ENCODE data around the gene HLCS. TPM values are rescaled to one million over a fixed set of nuclear protein-coding genes. Genes with fewer than 3 reads are reported as not detected.

Gene HLCS
- total RNA-seq, 1 donor from 2014 or later, result 25.0 TPM

GRCh38 chr21:36718951-36719501 is 247.4 kb downstream of the HLCS start:
- Histone ChIP-seq H3K4me1 (peaks cover 4% of the 10 kb centered on the region), H3K9ac (no peak overlapping the region), H3K9me3 (ENCODE audit: low read depth) (no peaks in the 10 kb centered on the region), H3K4me3 (no peak overlapping the region), H3K79me2 (ENCODE audit: low read depth) (no peaks in the 10 kb centered on the region), H2AFZ (replicated peaks) (no peak overlapping the region), H3K27ac (no peak overlapping the region), H3K27me3 (peaks cover 45% of the 10 kb centered on the region), H4K20me1 (ENCODE audit: low read depth) (no peaks in the 10 kb centered on the region), H3F3A (ENCODE audit: low read depth) (no peaks in the 10 kb centered on the region), H3K36me3 (no peaks in the 10 kb centered on the region), H3K4me2 (no peak overlapping the region)
- Mint-ChIP-seq H3K4me1 (peaks cover 6% of the 10 kb centered on the region), H3K27me3 (ENCODE audit: insufficient read depth, low read depth) (peaks cover 20% of the 10 kb centered on the region), H3K27ac (no peak overlapping the region), H3K9me3 (no peaks in the 10 kb centered on the region), H3K4me3 (no peak overlapping the region), H3K36me3 (no peaks in the 10 kb centered on the region)
- DNase-seq (ENCODE audit: low spot score), result no peak
- TF ChIP-seq EZH2phosphoT487 (IDR thresholded peaks at IDR 0.05) (no peak), EZH2 (IDR thresholded peaks at IDR 0.05) (no peak), CTCF (IDR thresholded peaks at IDR 0.05) (no peak)

GRCh38 chr21:36717976-36718375 is 248.5 kb downstream of the HLCS start:
- Histone ChIP-seq H3F3A (ENCODE audit: low read depth) (no peaks in the 10 kb centered on the region), H3K9ac (no peak overlapping the region), H3K36me3 (no peaks in the 10 kb centered on the region), H3K27ac (no peak overlapping the region), H3K4me3 (no peak overlapping the region), H4K20me1 (ENCODE audit: low read depth) (no peaks in the 10 kb centered on the region), H3K79me2 (ENCODE audit: low read depth) (no peaks in the 10 kb centered on the region), H3K4me2 (no peak overlapping the region), H3K4me1 (no peaks in the 10 kb centered on the region), H3K27me3 (peaks cover 56% of the 10 kb centered on the region), H3K9me3 (ENCODE audit: low read depth) (no peaks in the 10 kb centered on the region), H2AFZ (replicated peaks) (no peak overlapping the region)
- H3K27me3 Mint-ChIP-seq (ENCODE audit: insufficient read depth, low read depth), result peaks cover 23% of the 10 kb centered on the region
- peaks cover 2% of the 10 kb centered on the region for H3K4me1 Mint-ChIP-seq
- no peak for TF ChIP-seq EZH2phosphoT487 (IDR thresholded peaks at IDR 0.05)
- TF ChIP-seq EZH2 (IDR thresholded peaks at IDR 0.05), result no peak
- no peak for TF ChIP-seq CTCF (IDR thresholded peaks at IDR 0.05)
- DNase-seq (ENCODE audit: low spot score), result no peak
- no peak overlapping the region for H3K27ac Mint-ChIP-seq
- H3K36me3 Mint-ChIP-seq, result no peaks in the 10 kb centered on the region
- no peak overlapping the region for H3K4me3 Mint-ChIP-seq
- no peaks in the 10 kb centered on the region for H3K9me3 Mint-ChIP-seq

- H3K4me1 ChIP-seq, result no peaks in the 10 kb centered on the region
- no peak overlapping the region for H3K4me3 ChIP-seq
- Mint-ChIP-seq H3K36me3 (no peaks in the 10 kb centered on the region), H3K27me3 (ENCODE audit: insufficient read depth, low read depth) (peaks cover 32% of the 10 kb centered on the region), H3K4me1 (peaks cover 2% of the 10 kb centered on the region), H3K27ac (no peak overlapping the region), H3K4me3 (no peak overlapping the region), H3K9me3 (no peaks in the 10 kb centered on the region)
- H3K27me3 ChIP-seq, result peaks cover 67% of the 10 kb centered on the region
- H3K27ac ChIP-seq, result no peak overlapping the region
- H3K9me3 ChIP-seq (ENCODE audit: low read depth), result no peaks in the 10 kb centered on the region
- TF ChIP-seq EZH2 (IDR thresholded peaks at IDR 0.05) (no peak), EZH2phosphoT487 (IDR thresholded peaks at IDR 0.05) (no peak), CTCF (IDR thresholded peaks at IDR 0.05) (no peak)
- H3K9ac ChIP-seq, result no peak overlapping the region
- H4K20me1 ChIP-seq (ENCODE audit: low read depth), result no peaks in the 10 kb centered on the region
- no peaks in the 10 kb centered on the region for H3K79me2 ChIP-seq (ENCODE audit: low read depth)
- no peak for DNase-seq (ENCODE audit: low spot score)
- no peaks in the 10 kb centered on the region for H3K36me3 ChIP-seq
- no peak overlapping the region for H2AFZ ChIP-seq (replicated peaks)
- no peak overlapping the region for H3K4me2 ChIP-seq
- no peaks in the 10 kb centered on the region for H3F3A ChIP-seq (ENCODE audit: low read depth)
Measured at GRCh38 chr21:36716836-36717235, 249.6 kb downstream of the HLCS start.
